NB4 (cell line): ENCODE results near the gene DRC3.
"Not testable (repeated sequence)": the region's sequence is repeated elsewhere in the genome, so short reads cannot be mapped to it uniquely, and the experiment has no call there.

ENCODE experiments used
- DNase-seq: peaks from one replicate; pipeline ENCODE4 v3.0.0; 2010; ENCODE audit warnings: low read depth
- H3K4me3 ChIP-seq: one replicate; pipeline ENCODE4 v1.5.1; 2011; ENCODE audit warnings: mild to moderate bottlenecking, low read depth, low read length, moderate library complexity
- CTCF ChIP-seq: IDR thresholded peaks from one replicate; pipeline ENCODE4 v1.5.1; 2012; ENCODE audit warnings: low read depth, low read length
- MYC ChIP-seq: IDR thresholded peaks from 2 replicates; pipeline ENCODE4 v1.6.1; 2011; ENCODE audit warnings: low read depth, low read length
- POLR2A ChIP-seq: IDR thresholded peaks from 2 replicates; pipeline ENCODE4 v1.6.1; 2011; ENCODE audit warnings: mild to moderate bottlenecking; ENCODE audit not compliant: insufficient read length; ENCODE audit errors: extremely low read depth
- TF ChIP-seq, protein P1 (sequence below): IDR thresholded peaks from 2 replicates; pipeline ENCODE4 v1.6.1; 2011; ENCODE audit warnings: low read depth, low read length

The DRC3 gene

GRCh38 chr17:17954079-17954478 lies 18.6 kb upstream of the DRC3 start:
- no peak for DNase-seq
- H3K4me3 ChIP-seq: no peak overlapping the region
- TF ChIP-seq POLR2A: no peak
- TF ChIP-seq, protein P1, sequence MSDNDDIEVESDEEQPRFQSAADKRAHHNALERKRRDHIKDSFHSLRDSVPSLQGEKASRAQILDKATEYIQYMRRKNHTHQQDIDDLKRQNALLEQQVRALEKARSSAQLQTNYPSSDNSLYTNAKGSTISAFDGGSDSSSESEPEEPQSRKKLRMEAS: no peak
- no peak for TF ChIP-seq MYC

DNA sequence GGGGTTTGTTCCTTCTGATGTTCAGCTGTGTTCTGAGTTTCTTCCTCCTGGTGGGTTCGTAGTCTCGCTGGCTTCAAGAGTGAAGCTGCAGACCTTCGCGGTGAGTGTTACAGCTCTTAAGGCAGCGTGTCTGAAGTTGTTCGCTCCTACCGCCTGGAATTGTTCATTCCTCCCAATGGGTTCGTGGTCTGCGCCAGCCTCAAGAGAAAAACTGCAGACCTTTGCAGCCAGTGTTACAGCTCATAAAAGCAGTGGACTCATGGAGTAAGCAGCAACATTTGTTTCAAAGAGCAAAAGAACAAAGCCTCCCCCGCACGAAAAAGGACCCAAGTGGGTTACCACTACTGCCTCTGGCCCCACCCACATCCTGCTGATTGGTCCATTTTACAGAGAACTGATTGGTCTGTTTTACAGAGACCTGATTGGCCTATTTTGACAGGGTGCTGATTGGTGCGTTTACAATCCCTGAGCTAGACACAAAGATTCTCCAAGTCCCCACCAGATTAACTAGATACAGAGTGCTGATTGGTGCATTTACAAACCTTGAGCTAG lies 16.8 kb upstream of the DRC3 start:
- DNase-seq, H3K4me3 ChIP-seq: not testable (repeated sequence)

- TF ChIP-seq CTCF (no peak), MYC (no peak), POLR2A (no peak)
- TF ChIP-seq, protein P1: no peak
- no peak for DNase-seq
- H3K4me3 ChIP-seq: no peak overlapping the region
Measured at GRCh38 chr17:17957584-17957916, 15.1 kb upstream of the DRC3 start.

DNA sequence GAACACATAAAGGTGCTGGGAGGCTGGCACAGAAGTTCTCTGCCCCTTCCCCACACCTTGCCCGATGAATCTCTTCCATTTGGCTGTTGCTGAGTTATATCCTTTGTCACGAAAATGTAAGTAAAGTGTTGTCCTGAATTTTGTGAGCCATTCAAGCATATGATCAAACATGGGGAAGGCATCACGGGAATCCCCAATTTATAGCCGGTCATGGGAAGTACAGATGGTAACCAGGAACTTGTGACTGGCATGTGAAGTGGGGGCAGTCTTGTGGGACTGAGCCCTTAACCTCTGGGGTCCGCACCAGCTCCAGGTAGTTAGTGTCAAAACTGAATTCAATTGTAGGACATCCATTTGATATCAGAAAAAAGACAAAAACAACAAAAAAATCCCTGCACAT lies 13.7 kb upstream of the DRC3 start:
- no peak overlapping the region for H3K4me3 ChIP-seq
- DNase-seq: no peak

DNA sequence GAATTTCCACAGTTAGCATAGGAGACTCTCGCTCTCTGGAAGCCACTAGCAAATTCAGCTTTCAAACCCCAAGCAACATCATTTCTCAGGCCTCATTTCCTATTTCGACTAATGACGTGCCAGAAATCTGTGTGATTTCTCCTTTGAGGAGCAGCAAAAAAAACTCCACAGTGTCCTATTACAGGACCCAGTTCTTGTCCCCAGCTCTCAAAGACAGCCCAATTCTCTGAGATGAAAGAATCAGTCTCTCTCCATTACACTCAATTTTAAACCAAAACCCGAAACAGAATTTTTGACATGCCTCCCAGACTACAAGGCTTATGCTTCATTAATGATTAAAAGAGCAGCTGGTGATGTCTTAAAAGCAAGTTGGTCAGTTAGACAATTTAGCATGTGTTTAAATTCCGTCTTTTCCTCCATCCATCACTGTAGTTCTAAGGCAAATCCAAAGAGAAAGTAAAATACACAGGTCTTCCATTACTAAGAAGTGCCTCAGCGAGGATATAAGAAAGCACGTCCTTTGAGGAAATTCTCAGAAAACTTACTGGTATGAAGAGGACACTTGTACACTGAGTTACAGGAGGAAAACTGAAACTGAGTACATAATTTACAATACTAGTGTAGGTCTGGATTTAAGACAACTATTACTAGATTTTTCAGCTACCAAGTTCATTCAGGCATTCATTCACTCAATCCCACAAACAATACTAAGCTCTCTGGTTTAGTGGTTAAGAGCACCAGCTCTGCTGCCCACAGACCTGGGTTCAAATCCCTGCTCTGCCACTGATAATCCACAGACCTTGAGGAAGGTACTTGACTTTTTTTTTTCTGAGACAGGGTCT lies 12.9 kb upstream of the DRC3 start:
- no peak for DNase-seq
- no peak overlapping the region for H3K4me3 ChIP-seq
- TF ChIP-seq POLR2A (no peak), MYC (no peak), CTCF (no peak)
- TF ChIP-seq, protein P1: no peak

More for the DNA sequence above, 13.7 kb upstream of the DRC3 start:
- TF ChIP-seq MYC (no peak), POLR2A (no peak), CTCF (no peak)
- TF ChIP-seq, protein P1: no peak

DNA sequence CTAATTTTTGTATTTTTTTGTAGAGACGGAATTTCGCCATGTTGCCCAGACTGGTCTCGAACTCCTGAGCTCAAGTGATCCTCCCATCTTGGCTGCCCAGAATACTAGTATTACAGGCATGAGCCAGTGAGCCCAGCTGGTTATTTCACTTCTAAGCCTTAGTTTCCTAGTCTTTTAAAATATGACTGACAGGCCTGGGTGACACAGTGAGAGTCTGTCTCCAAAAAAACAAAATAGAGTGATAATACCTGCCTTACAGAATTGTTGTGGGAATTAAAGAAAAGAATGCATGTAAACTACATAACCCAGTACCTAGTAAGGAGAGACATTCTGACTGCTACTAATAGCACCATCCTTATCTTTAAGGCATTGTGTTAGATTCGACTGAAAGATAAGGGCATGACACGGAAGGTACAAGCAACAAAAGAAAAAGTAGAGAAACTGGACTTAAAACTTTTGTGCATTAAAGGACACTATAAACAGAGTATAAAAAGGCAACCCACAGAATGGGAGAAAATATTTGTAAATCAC lies 12.1 kb upstream of the DRC3 start:
- TF ChIP-seq CTCF (no peak), MYC (no peak), POLR2A (no peak)
- TF ChIP-seq, protein P1: no peak
- H3K4me3 ChIP-seq: no peak overlapping the region
- no peak for DNase-seq
